Mucosa of stomach (tissue), 1 donor: Measurements from ENCODE around the gene PTPRCAP.
"Not testable (repeated sequence)": the region's sequence is repeated elsewhere in the genome, so short reads cannot be mapped to it uniquely, and the experiment has no call there.

Experiments used
- H3K27me3 ChIP-seq: one replicate; pipeline ENCODE4 v1.7.0; 2013; ENCODE audit warnings: mild to moderate bottlenecking, low read length; ENCODE audit not compliant: control insufficient read depth, insufficient read depth
- H3K36me3 ChIP-seq: one replicate; pipeline ENCODE4 v1.7.0; 2013; ENCODE audit warnings: low read length; ENCODE audit not compliant: control insufficient read depth, insufficient read depth
- H3K4me1 ChIP-seq: one replicate; pipeline ENCODE4 v1.7.0; 2013; ENCODE audit warnings: mild to moderate bottlenecking, low read length; ENCODE audit not compliant: control insufficient read depth, insufficient read depth
- H3K4me3 ChIP-seq: one replicate; pipeline ENCODE4 v1.7.0; 2013; ENCODE audit warnings: low read length
- H3K9ac ChIP-seq: one replicate; pipeline ENCODE4 v1.7.0; 2013; ENCODE audit warnings: mild to moderate bottlenecking, low read length, moderate library complexity
- H3K9me3 ChIP-seq: one replicate; pipeline ENCODE4 v1.7.0; 2013; ENCODE audit warnings: mild to moderate bottlenecking, low read length, moderate library complexity; ENCODE audit not compliant: control insufficient read depth
- donor health status: Pancreatic carcinoma.

PTPRCAP gene

DNA sequence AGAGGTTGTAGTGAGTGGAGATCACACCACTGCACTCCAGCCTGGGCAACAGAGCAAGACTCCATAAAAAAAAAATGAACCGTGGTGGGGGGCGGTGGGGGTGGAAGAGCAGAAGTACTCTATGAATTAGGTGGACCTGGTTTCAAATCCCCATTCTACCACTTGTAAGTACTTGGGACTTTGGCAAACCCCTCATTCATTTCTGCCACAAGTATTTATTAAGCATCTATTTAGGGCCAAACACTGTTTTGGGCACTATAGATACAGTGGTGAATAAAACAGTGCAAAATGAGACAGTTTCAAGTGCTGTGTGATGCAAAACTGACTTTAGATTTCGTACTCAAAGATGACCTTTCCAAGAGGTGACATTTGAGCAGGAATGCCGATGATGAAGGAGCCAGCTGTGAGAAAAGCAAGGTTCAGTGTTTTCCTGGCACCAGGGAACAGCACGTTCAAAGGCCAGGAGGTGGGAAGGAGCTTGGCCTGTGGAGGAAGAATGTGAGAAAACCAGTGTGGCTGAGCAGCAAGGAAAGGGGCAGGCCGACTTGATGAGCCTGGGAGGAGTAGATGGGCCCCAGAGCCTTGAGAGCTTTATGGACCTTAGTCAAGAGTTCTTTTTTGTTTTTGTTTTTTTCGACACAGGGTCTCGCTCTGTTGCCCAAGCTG, 33.0 kb upstream of the PTPRCAP start:
- Histone ChIP-seq H3K4me1 (peaks cover 28% of the 10 kb centered on the region), H3K27me3 (no peaks in the 10 kb centered on the region)

DNA sequence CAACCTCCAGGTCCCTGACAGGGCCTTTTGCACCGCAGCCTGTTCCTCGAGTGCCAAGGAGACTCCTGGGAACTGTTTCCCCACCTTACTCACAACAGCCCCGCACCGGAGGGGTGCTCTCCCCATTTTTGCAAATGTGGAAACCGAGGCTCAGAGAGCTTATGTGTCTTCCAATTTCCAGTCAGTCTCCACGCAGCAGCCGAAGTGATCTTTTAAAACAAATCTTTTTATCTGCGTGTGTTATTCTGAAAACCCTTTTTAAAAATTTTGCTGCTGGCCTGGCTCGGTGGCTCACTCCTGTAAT, 32.0 kb upstream of the PTPRCAP start:
- Histone ChIP-seq H3K27me3 (no peaks in the 10 kb centered on the region), H3K36me3 (no peaks in the 10 kb centered on the region), H3K4me3 (peak overlapping the region; percentile 86), H3K9ac (peak overlapping the region; percentile 87), H3K9me3 (no peaks in the 10 kb centered on the region), H3K4me1 (peaks cover 34% of the 10 kb centered on the region)

More for the DNA sequence above, 33.0 kb upstream of the PTPRCAP start:
- Histone ChIP-seq H3K9ac (no peak overlapping the region), H3K36me3 (no peaks in the 10 kb centered on the region), H3K9me3 (no peaks in the 10 kb centered on the region), H3K4me3 (no peak overlapping the region)

GRCh38 chr11:67468759-67469507, 31.5 kb upstream of the PTPRCAP start, which contains the start of gene TMEM134:
TSS of gene TMEM134 (minus strand) at chr11:67469251. CDS start at chr11:67469192, 59 bp downstream.
- Histone ChIP-seq H3K4me3 (peak within 1 kb of the TSS; percentile 86), H3K9me3 (no peaks in the 10 kb centered on the region), H3K27me3 (no peaks in the 10 kb centered on the region), H3K36me3 (no peaks in the 10 kb centered on the region), H3K4me1 (peaks cover 39% of the 10 kb centered on the region), H3K9ac (peak within 1 kb of the TSS; percentile 88)

GRCh38 chr11:67468456-67468758, 30.9 kb upstream of the PTPRCAP start:
- Histone ChIP-seq H3K27me3 (no peaks in the 10 kb centered on the region), H3K4me1 (peaks cover 44% of the 10 kb centered on the region), H3K36me3 (no peaks in the 10 kb centered on the region), H3K9ac (peak overlapping the region; percentile 88), H3K4me3 (peak overlapping the region; percentile 80), H3K9me3 (no peaks in the 10 kb centered on the region)

- Histone ChIP-seq H3K9me3 (no peaks in the 10 kb centered on the region), H3K9ac (peak overlapping the region; percentile 88), H3K27me3 (no peaks in the 10 kb centered on the region), H3K36me3 (no peaks in the 10 kb centered on the region), H3K4me1 (peaks cover 48% of the 10 kb centered on the region), H3K4me3 (peak overlapping the region; percentile 80)
Observed at GRCh38 chr11:67468056-67468455, 30.6 kb upstream of the PTPRCAP start.

DNA sequence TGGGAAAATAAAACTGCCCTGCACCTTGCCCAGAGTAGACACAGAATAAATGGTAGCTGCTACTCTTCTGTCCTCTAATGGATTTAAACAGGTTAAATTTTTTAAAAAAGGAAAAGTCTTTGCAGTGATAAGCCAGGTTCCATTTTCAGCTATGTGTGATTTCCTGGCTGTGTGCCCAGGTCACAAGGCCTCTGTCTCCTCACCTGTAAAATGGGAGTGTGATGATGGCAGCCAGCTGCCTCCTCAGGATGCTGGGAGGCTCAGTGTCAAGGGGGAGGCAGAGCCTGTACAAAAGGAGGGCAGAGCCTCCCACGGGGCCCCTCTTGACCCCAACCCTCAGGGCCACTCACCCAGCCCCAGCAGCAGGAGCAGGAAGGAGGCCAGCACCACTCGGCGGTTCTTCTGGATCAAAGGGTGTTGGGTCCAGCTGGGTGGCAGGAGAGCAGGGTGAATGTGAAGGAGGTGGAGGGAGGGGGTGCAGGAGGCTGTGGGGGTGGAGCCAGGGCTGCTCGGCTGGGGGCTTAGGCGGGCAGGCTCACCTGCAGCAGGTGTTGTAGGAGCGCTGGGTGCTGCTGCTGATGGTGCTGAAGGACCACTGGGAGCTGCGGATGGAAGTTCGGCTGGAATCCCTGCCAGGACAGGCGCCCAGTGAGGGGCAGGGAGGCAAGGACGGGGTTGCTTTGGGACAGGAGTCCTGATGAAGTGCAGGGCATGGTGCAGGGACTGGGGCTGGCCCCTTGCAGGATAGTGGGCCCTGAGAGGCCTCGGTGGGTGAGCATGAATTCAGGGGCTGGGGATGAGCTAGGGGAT, 29.7 kb upstream of the PTPRCAP start:
- Histone ChIP-seq H3K9ac (peak overlapping the region; percentile 88), H3K4me1 (peaks cover 50% of the 10 kb centered on the region), H3K27me3 (no peaks in the 10 kb centered on the region), H3K9me3 (no peaks in the 10 kb centered on the region), H3K4me3 (peak overlapping the region; percentile 80), H3K36me3 (no peaks in the 10 kb centered on the region)

- no peaks in the 10 kb centered on the region for H3K9me3 ChIP-seq
- no peaks in the 10 kb centered on the region for H3K27me3 ChIP-seq
- H3K9ac ChIP-seq = no peak overlapping the region
- H3K4me3 ChIP-seq = no peak overlapping the region
- H3K4me1 ChIP-seq = peaks cover 50% of the 10 kb centered on the region
- no peaks in the 10 kb centered on the region for H3K36me3 ChIP-seq
Observed at GRCh38 chr11:67466367-67466766, 28.9 kb upstream of the PTPRCAP start.

DNA sequence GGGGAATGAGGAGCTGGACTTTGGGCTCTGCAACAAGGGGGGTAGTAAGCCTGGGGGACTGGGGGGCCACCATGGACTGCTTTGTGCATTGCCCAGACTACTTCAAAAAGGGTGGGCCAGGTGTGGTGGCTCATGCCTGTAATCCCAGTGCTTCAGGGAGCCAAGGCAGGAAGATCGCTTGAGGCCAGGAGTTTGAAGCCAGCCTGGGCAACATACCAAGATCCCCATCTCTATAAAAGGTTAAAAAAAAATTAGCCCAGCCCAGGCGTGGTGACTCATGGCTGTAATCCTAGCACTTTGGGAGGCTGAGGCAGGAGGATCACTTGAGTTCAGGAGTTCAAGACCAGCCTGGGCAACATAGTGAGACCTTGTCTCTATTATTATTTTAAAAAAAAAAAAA, 28.0 kb upstream of the PTPRCAP start:
- H3K4me1 ChIP-seq = peaks cover 50% of the 10 kb centered on the region

DNA sequence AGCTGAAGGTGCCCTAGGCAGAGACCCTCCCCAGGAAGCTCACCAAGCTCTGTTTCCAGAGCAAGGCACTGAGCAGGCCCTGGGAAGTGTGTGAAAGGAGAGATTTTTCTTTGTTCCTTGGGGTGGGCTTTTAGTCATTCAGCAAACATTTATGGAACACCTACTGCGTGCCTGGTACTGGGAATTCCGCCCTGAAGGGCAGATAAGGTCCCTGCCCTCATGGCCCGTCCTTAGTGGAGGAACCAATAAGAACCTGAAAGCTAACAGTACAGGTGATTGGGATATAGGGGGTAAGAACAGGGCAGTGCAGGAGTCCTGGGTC, 27.7 kb upstream of the PTPRCAP start:
- Histone ChIP-seq H3K36me3 (no peaks in the 10 kb centered on the region), H3K9ac (peak overlapping the region; percentile 97), H3K4me1 (peaks cover 50% of the 10 kb centered on the region)

More for the DNA sequence above, 28.0 kb upstream of the PTPRCAP start:
- Histone ChIP-seq H3K9ac (peak overlapping the region; percentile 97), H3K4me3 (peak overlapping the region; percentile 90)
- H3K36me3 ChIP-seq, H3K27me3 ChIP-seq, H3K9me3 ChIP-seq: not testable (repeated sequence)

GRCh38 chr11:67464411-67465188, 27.1 kb upstream of the PTPRCAP start:
- Histone ChIP-seq H3K9ac (peak overlapping the region; percentile 97), H3K9me3 (no peaks in the 10 kb centered on the region), H3K27me3 (no peaks in the 10 kb centered on the region), H3K4me3 (peak overlapping the region; percentile 90), H3K36me3 (no peaks in the 10 kb centered on the region), H3K4me1 (peaks cover 48% of the 10 kb centered on the region)

More for the DNA sequence above, 27.7 kb upstream of the PTPRCAP start:
- Histone ChIP-seq H3K4me3 (peak overlapping the region; percentile 90), H3K9me3 (no peaks in the 10 kb centered on the region), H3K27me3 (no peaks in the 10 kb centered on the region)

DNA sequence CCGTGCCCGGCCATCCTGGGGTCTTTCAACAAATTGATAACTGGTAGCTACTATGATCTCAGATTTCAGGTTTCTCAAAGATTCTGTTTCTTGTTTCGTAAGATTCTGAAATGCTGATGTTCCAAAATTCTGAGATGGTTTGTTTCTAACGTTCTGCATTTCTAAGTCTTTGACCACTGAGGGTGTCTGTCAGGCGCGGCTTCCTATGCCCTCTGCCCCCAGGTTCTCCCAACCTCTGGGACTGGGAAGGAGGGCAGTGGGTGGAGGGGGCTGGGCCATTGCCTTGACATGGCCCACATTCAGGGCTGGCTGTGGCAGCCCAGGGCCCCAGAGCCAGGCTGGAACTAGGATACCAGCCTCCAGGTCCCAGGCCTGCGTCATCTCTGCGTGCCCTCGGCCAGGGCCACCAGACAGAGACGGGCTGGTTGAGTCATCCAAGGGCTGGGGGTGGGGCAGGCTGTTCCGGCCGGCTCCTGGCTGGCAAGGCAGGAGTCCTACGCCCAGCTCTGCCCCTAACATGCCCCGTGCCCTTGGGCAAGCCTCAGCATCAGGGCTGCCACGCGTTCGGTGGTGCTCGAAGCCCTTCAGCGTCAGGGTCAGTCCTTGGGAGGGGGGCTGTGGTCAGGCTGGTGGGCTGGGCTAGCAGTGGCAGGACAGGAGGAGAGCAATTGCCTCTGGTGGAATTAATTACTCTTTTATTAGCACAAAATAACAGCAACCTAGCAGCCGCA, 26.4 kb upstream of the PTPRCAP start:
- H3K36me3 ChIP-seq = no peaks in the 10 kb centered on the region
- no peaks in the 10 kb centered on the region for H3K9me3 ChIP-seq
- no peak overlapping the region for H3K4me3 ChIP-seq
- no peaks in the 10 kb centered on the region for H3K27me3 ChIP-seq
- peak overlapping the region; percentile 97 for H3K9ac ChIP-seq
- peaks cover 44% of the 10 kb centered on the region for H3K4me1 ChIP-seq
